Skin of body (tissue), 2 donors: ENCODE results near the gene MED27. TPM values are rescaled to one million over a fixed set of nuclear protein-coding genes. Genes with fewer than 3 reads are reported as not detected.

ENCODE experiments used
- DNase-seq: peaks from one replicate; lab custom pipeline; 2025; lab: John Stamatoyannopoulos, UW
- total RNA-seq: library from RNA; depleted of rRNA; stranded (reverse); fragments of >200 nt; gene quantifications from one replicate; pipeline ENCODE4 v1.2.3, GENCODE V29; 2014

The MED27 gene
- total RNA-seq, 1 donor from 2014 or later: 10.9 TPM

DNA sequence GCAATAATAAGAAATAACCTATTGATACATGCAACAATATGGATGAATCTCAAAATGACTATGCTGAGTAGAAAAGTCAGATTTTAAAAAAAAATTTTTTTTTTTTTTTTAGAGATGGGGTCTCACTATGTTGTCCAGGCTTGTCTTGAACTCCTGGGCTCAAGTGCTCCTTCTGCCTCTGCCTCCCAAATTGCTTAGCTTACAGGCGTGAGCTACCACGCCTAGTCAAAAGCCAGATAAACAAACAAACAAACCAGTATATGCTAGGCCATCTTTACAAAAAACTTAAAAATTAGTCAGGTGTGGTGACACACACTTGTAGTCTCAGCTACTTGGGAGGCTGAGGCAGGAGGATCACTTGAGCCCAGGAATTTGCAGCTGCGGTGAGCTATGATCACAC lies 79.0 kb downstream of the MED27 start:
- DNase-seq: no peak

DNA sequence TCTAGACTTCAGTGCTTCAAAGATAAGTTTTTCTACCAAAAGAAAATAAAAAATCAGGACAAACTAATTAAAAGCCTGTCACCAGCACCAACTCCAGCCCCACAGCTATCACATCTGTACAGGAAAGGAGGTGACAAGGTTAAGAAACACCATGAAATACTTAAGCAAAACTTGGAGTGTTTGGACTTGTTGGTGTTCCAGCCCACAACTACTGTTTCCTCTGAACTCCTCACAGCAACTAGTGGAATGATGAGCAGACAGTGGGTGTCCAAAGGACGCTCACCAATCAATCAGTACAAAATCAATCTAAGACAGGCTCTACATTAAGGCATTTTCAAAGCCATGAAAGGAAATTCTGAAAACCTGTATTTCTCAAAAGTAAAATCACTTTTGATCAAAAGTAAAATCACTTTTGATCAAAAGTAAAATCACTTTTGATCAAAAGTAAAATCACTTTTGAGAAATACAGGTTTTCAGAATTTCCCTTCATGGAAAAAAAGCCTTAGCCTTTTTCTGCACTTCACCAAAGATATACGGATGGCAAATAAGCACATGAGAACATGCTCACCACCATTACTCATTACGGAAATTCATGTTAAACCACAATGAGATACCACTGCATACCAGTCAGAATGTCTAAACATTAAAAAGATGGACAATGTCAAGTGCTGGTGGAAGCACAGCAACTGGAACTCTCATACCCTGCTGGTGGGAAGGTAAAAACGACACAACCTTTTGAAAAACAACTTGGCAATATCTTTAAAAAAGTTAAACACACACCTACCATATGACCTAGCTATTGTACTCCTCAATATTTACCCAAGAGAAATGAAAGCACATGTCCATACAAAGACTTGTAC lies 79.7 kb downstream of the MED27 start:
- DNase-seq: no peak

DNA sequence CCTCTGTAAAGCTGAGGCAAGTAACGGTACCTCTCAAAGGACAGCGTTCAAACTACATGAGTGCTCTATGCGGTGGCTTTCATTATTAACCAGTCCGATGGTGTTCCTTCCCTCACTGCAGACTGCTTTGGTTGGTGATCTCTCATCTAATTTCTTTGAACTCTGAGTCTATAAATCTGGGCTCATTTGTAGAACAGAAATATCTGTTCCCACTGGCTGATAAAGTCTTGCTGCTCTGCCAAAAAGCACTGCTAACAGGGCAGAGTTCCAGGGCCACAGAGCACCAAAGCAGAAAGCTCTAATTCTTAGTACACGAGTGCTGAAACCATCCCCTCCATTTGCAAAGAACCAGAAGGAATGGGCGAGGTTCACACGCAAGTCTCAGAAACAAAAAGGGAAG lies 81.9 kb downstream of the MED27 start:
- DNase-seq: peak; percentile 23

DNA sequence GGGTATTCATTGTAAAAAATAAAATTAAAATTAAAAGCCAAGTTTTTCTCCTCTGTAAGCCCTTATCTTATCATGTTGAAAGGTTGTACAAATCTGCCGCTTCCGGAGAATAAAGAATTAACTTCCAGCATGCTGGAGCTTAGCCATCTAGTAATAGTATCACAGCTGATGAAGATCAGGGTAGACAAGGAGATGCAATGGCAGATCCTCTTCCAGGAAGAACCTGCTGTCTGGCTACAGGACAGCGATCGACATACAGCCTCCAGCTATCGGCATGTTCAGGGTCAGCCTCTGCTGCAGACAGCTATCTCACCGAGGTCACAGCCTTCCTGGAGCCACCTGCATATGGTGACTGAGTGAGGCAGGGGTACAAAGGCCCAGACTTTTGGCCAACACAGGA lies 82.6 kb downstream of the MED27 start:
- DNase-seq: no peak

DNA sequence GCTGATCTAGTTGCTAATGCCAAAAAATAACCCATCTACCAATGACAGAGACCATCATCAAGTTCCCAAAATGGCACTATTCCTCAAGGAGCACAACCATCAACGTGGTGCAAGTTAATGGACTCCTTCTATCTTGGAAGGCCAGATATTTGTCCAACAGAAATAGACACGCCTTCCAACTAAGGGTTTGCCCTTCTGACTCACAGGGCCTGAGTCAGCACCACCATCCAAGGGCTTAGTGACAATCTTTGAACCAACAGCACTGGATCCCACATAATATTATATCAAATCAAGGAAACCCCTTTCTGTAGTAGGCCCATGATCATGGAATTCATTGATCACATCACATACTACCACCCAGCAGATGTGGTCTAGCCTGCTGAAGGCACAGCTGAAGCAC lies 84.3 kb downstream of the MED27 start:
- no peak for DNase-seq

DNA sequence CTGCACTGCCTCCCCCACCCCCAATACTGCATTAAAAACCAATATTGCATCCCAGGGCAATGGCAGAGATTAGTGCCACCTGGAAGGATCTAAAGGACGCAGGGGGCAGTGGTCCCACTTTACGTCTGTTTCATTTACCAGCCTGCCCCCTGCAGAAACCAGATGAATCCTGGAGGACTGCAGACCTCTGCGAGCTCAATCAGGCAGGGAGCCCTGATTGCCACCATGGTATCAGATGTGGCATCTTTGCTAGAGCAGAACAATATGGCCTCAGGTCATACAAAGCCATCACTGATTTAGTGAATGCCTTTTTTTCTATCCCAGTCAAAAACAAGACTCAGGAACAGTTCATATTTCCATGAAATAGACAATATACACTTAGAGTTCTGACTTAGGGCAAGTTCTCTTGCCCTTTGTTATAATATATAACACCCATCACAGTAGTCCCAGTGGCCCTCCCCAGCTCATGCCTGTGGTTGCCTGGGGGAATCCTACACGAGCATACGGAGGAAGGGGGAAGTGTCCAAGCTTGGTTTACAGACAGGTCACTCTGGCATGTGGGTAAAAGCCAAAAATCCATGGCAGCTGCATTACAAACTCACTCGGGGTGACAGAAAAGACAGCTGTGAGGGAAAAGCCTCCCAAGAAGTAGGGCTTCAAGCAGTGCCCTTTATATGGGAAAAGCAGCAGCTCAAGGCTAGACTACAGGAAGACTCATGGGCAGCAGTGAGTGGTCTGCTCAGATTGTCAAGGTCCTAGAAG lies 85.1 kb downstream of the MED27 start:
- DNase-seq: no peak

DNA sequence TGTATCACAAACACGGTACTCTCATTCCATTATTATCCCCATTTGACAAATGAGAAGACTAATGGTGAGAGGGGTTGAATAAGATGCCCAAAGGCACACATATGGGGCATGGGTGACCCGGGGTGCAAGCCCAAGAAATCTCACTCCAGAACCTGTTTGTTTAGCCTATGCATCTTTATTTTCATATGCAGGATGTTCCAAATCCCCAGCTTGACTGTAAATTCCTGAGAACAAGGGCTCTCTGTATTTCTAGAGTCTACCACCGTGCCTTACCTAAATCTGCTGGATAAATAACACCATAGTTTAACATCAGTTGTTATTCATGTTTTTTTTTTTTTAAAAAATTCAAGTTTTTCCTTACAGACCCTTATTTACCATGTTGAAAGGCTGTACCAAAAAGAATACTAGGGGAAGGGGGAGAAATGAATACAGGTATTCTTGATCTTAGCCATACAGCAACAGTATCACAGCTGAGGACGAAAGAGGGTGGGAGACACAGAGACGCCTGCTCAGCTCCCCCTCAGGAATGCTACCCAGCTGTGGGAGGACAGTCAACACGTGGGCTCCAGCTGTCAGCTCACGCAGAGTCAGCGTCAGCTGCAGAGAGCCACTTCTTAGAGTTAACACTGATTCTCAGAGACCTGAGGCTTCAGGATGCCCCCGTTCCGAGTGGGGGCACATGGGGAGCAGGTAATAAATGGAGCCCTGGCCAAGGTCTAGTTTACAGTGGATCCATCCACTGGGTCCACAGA lies 86.6 kb downstream of the MED27 start:
- peak; percentile 36 for DNase-seq

DNA sequence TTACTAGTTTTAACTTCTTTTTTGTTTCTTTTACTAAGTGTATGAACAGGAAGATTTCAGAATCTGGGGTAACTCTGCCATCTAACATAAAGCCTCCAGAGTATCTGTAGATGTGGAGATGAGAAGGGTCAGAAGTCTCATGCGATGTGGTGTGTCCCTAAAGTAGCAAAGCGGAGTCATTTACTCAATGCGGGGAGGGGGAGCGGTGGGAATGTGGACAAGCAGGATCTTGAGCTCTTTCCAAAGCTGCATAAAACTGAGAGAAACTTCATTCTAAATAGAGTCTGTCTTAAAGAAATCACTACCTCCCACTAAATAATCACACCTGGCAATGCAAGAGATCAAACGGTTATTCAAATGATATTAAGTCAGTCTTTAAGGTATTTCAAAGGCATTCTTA lies 92.4 kb downstream of the MED27 start:
- DNase-seq: no peak

DNA sequence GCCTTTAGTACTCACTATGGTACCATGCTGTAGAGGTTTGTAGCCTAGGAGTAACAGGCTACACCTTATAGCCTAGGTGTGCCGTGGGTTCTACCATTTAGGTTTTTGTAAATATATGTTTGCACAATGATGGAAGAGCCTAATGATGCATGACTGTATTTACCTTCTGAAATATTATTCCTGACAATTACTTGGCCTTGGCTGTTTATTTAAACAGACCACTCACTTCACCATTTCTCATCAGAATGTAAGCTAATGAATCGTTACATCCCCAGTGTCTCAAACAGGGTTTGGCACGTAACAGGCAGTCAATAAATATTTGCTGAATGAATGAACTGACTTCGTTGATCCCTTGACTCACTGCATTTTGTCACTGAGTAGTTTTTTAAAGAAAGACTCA lies 93.1 kb downstream of the MED27 start:
- DNase-seq: no peak

DNA sequence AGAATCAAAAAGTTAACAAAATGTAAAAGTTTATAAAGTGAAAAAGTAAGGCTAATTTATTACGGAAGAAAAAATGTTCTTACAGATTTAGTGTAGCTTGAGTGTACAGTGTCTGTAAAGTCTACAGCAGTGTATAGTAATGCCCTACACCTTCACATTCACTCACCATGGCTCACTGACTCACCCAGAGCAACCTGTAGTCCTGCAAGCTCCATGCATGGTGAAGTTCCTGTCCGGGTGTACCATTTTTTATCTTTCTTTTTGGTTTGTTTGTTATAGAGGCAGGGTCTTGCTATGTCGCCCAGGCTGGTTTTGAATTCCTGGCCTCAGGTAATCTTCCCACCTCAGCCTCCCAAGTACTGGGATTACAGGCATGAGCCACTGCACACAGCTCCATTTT lies 93.6 kb downstream of the MED27 start:
- no peak for DNase-seq

DNA sequence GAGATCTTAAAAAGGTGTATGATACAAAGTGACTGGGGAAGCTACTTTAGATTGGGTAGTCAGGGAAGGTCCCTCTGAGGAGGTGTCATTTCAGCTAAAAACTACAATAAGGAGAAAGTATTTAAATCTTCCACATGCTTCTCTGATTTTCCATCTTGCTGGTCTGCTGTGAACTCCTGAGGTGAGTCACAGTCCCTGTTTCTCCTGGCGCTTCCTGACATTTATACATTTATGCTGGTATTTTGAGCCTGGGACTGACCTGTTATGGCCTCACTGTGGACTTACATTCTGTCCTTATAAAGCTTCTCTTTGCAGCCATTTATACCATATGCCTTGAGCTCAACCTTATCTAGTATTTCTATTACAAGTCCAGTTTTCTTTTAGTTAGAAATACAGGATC lies 95.1 kb downstream of the MED27 start:
- DNase-seq: no peak

DNA sequence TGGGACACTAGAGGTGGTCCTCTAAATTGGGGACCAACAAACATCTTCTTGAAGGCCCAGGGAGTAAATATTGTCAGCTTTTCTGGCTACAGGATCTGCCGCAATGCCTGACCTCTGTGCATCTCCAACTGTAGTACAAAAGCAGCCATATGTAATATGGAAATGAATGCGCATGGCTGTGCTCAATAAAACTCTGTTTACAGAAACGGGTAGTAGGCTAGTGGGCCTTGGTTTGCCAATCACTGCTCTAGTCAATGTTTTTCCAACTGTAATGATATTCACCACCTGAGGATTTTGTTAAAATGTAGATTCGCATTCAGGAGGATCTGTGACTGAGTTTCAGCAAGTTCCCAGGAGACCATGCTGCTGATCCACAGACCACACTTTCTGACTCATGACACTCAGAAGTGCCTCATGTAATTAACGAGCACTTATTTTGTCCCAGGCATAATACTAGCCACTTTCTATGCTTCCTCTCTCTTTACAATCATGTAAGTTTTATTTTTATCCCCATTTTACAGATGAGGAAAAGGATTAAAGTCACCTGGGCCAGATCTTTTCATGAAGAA lies 96.9 kb downstream of the MED27 start:
- no peak for DNase-seq

DNA sequence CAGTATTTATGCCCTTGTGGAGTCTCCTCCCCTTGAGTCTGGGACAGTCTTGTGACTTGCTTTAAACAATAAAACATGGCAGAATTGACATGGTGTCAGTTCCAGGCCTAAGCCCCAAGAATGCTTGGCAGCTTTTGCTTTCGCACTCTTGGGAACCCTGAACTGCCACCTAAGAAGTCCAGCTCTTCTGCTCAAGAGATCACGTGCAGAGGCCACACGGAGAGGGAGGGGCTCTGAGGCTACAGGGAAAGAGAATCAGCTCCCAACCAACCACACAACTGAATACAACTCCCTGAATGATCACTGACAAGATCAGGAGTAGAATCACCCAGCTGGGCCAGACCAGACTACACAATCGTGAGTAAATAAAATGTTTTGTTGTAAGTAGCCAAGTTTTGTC lies 97.6 kb downstream of the MED27 start:
- peak; percentile 62 for DNase-seq

DNA sequence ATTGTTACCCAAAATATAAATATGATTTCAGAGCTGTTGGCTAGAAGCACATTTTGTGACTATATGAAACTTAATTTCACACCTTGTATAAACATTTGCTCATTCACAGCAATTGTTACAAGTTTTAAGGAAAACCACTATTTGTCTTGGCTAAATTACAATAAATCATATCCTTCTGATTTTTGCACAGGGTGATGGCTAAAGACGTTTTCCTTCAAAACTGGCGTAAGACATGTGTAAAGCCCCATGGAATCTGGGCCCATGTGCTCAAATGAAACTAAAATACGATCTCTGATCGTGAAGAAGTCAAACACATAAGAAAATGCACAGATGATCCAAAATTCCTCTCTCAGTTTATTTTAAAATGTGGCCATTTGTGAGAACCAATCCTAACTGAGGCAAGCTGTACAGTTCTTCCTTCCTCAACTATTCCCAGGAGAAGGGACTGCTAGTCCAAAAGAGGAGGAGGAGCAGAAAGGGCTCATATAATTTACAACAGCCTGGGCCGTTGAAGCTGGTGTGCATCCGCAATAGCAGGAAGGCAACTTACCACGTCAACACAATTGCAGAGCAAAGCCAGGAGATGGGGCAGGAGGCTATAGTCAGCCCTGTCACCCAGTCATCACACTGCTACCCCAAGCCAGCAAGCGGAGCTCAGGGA lies 98.4 kb downstream of the MED27 start:
- peak; percentile 65 for DNase-seq

DNA sequence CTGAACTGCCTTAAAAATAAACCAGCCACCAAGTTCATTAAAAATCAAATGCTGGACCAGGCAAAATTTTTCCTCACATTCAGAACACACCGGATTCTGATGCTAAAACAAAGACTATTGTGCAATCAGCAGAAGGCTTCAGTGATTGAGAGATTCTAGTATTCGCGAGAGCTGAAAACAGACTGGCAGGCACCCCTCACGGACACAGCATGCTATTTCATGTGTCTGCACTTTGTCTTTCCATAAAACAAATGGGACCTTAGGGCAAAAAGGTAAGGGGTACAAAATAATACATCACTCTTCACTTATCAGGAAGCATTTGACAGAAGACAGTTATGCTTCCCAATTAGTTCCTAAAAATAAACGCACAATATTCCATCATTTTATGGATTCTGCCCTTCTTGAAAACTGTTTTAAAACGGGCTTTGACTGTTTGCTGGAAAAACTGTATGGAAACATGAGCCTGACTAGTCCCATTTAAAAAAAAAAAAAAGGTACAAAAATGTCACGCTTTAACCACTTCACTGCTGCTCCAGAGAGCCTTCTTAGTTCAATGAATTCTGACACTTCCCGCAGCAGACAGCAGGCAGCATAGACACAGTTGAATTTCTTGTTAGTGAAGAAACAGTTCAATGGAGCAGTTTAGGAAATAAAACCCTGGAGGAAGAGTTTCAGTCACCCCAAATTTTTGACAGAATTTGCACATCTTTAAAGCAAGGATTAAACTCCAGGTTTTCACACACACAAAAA lies 99.2 kb downstream of the MED27 start:
- no peak for DNase-seq

DNA sequence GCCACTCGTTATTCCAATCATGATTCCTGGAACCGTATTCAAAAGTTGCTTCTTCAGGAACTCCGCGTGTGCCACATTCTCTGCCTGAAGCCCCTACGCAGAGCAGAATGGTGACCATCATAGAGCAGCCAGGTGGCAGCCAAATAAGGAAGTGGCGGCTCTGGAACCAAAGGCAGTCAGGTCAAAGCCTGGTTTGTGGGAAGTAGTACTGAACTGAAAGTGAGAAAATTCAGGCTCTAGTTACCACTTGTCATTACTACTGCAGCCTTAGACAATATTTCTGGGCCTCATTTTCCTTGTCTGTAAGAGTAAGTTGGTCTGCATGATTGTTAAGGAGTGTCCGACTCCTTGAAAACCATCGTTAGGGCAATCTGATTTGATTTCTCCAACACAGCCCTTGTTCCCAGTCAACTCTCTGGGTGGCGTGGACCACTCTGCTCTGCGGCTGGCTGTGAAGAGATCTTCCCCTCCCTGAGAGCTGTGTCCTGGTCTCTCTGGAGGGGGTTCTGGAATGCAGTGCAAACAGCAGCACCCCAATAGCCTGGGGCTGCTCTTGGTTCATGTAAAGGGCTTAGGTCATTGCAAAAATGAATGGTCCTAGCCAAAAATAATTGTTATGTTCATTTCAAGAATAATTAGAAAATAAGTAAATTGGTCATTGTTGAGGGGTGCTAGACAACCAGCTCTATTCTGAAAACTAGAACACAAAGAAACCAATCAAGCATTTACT lies 102.4 kb downstream of the MED27 start:
- no peak for DNase-seq

DNA sequence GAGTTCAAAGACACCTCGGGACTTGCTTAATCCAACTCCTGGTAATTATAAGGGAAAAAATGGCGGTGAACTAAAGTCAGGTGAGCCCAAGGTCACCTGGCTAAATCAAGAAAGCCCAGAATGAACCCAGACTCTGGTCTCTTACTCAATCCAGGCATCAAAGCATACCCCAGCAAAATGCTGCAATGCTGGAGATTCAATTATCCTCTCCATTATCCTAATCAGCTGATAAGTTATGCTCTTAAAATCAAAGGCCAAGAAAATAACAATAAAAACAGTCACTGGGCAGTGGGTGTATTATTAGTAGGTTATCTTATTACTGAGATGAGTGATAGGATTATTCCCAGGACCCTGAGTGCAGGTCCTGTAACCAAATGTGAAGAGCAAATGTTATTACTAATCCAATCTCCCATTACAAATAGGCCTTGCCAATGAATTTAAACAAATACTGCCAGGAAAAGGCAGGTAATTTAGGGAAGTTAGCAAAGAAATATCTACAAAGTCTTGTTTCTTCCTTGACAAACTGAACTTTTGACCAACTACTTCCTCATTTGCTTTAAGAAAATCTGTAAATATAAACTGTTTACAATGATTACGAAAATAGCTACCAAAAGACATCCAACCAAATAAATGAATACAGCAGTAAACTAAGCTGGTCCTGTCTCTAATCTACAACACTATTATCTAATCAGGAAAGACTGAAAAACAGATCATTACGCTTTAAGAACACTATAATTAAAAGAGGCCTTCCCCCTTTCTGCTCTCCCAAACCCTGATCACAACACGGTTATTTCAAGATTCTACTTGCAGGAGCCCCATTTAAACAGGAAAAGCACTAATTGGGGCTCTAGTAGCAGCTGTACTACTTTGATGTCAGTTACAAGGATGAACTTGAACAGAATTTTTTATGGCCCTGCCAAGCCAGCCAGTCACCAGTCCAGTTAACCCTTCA lies 103.2 kb downstream of the MED27 start:
- no peak for DNase-seq

DNA sequence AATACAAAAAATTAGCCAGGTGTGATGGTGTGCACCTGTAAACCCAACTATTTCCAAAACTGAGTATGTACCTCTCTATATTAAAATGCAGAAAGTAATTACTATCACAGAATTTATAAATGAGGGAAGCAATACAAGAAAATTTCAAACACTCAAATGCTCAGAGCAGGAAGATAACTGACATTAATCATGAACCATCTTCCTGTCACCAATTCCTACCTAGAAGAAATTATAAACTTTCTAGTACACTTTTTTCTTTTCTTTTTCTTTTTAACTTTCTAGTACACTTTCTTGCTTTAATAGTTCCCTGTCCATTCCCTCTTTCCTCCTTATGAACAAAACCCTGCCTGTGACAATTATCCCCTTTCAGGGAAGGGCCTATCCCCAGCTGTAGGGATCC lies 106.8 kb downstream of the MED27 start:
- DNase-seq: no peak
